ENCODE data around the gene UGT8. TPM values are rescaled to one million over a fixed set of nuclear protein-coding genes. Genes with fewer than 3 reads are reported as not detected.

The UGT8 gene
- total RNA-seq, 1 donor from 2014 or later = 4.3 TPM

DNA sequence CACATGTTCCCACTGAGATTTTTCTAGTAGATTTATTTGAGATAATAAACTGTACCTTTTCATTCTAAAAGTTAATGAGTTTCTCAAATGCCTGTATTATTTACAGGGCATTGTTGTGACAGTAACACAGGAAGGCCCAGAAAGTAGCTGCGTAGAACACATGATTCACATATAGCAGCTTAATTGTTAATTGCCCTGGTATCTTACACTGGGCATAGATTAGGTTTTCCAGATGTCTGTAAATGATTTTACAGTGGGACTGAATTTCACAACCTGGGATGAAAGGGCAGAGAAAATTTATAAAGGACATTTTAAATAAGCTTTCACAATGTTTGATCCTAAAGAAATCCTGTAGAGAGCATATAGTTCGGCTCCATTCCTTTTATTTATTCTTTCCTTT lies 27.6 kb downstream of the UGT8 start:
- Histone ChIP-seq H2AFZ (replicated peaks) (no peak overlapping the region), H3K4me2 (no peak overlapping the region), H3K9me3 (ENCODE audit: low read depth) (no peaks in the 10 kb centered on the region), H3K79me2 (ENCODE audit: low read depth) (no peaks in the 10 kb centered on the region), H3K4me1 (no peaks in the 10 kb centered on the region), H3K4me3 (no peak overlapping the region), H3F3A (ENCODE audit: low read depth) (no peaks in the 10 kb centered on the region), H3K27me3 (no peaks in the 10 kb centered on the region), H3K9ac (no peak overlapping the region), H3K36me3 (no peaks in the 10 kb centered on the region), H4K20me1 (ENCODE audit: low read depth) (no peaks in the 10 kb centered on the region), H3K27ac (no peak overlapping the region)
- Mint-ChIP-seq H3K9me3 (no peaks in the 10 kb centered on the region), H3K4me1 (no peaks in the 10 kb centered on the region), H3K4me3 (no peak overlapping the region), H3K36me3 (peaks cover 2% of the 10 kb centered on the region), H3K27me3 (ENCODE audit: insufficient read depth, low read depth) (no peaks in the 10 kb centered on the region), H3K27ac (no peak overlapping the region)
- TF ChIP-seq, protein P1, sequence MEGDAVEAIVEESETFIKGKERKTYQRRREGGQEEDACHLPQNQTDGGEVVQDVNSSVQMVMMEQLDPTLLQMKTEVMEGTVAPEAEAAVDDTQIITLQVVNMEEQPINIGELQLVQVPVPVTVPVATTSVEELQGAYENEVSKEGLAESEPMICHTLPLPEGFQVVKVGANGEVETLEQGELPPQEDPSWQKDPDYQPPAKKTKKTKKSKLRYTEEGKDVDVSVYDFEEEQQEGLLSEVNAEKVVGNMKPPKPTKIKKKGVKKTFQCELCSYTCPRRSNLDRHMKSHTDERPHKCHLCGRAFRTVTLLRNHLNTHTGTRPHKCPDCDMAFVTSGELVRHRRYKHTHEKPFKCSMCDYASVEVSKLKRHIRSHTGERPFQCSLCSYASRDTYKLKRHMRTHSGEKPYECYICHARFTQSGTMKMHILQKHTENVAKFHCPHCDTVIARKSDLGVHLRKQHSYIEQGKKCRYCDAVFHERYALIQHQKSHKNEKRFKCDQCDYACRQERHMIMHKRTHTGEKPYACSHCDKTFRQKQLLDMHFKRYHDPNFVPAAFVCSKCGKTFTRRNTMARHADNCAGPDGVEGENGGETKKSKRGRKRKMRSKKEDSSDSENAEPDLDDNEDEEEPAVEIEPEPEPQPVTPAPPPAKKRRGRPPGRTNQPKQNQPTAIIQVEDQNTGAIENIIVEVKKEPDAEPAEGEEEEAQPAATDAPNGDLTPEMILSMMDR (IDR thresholded peaks at IDR 0.05) = no peak
- no peak for TF ChIP-seq EZH2phosphoT487 (IDR thresholded peaks at IDR 0.05)
- TF ChIP-seq EZH2 (IDR thresholded peaks at IDR 0.05) = no peak
- no peak for DNase-seq (ENCODE audit: low spot score)

DNA sequence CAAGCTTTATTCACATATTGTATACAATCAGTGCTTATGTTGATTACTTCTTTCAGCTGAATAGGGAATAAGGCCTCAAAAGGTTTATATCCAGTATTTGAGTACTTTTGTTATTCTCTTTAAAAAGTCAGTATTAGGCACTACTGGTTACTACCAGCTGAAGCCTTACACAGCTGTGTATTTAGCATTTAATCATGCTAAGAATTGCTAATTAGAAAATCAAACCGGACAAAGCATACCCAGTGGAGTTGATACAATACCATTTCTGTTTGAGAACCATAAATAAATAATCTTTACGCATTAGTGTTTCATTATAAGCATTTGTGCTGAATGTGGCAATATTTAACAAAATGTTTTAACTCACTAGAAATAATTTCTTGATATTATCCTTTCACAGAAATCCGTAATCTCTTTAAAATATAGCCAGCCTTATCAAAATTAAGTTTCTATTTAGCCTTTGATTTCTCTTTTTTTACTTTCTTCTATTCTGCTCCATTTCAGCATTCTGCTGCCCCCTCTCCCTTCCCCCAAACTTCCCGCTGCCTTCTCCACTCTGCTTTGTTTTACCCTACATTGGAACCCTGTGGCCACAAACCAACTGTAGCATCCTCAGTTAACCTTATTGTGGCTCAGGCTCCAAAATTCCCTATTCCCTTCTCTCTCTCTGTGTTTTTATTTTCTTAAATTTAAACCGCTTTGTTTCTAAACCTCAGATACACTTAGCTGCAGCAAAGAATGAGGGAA lies 37.8 kb downstream of the UGT8 start:
- Histone ChIP-seq H3K27me3 (no peaks in the 10 kb centered on the region), H3K79me2 (ENCODE audit: low read depth) (no peaks in the 10 kb centered on the region)

DNA sequence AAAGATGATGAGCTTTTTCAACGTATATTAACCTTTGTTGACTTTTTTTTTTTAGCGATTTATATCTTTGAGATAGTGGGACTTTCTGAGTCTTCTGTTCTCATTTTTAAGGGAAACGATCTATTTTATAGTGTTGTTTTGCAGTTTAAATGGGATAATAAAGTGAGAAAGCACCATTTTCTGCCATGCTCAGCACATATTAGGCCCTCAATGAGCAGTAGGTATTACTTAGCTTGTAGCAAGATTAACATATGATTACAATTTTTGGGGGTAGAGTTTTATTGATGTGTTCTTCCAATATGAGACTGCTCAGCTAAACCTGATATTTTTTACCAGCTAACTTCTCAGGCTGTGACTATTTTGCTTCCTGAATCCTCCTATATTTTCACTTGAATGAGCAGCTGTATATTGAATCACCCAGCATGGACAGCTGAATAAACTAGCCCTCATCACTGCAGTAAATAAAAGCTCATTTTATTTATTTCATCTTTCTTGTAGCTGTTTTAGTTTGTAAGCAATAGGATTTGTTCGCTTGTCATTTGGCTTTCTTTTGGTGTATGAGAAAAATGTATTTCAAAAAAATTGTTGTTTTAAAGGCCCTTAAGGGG lies 43.7 kb downstream of the UGT8 start:
- Histone ChIP-seq H3K9ac (no peak overlapping the region), H3K79me2 (ENCODE audit: low read depth) (no peaks in the 10 kb centered on the region), H3K27me3 (no peaks in the 10 kb centered on the region), H3K4me2 (no peak overlapping the region), H3K4me3 (no peak overlapping the region), H3K36me3 (no peaks in the 10 kb centered on the region), H3K9me3 (ENCODE audit: low read depth) (no peaks in the 10 kb centered on the region), H3K27ac (no peak overlapping the region), H3F3A (ENCODE audit: low read depth) (no peaks in the 10 kb centered on the region), H2AFZ (replicated peaks) (no peak overlapping the region), H4K20me1 (ENCODE audit: low read depth) (no peaks in the 10 kb centered on the region), H3K4me1 (no peaks in the 10 kb centered on the region)
- no peak for TF ChIP-seq EZH2phosphoT487 (IDR thresholded peaks at IDR 0.05)
- TF ChIP-seq, protein P1 (IDR thresholded peaks at IDR 0.05) = no peak
- TF ChIP-seq EZH2 (IDR thresholded peaks at IDR 0.05) = no peak
- Mint-ChIP-seq H3K27ac (no peak overlapping the region), H3K9me3 (no peaks in the 10 kb centered on the region), H3K4me3 (no peak overlapping the region), H3K36me3 (no peaks in the 10 kb centered on the region), H3K27me3 (ENCODE audit: insufficient read depth, low read depth) (no peaks in the 10 kb centered on the region), H3K4me1 (no peaks in the 10 kb centered on the region)
- no peak for DNase-seq (ENCODE audit: low spot score)

More for the DNA sequence above, 37.8 kb downstream of the UGT8 start:
- Histone ChIP-seq H3K4me2 (no peak overlapping the region), H3K27ac (no peak overlapping the region), H3K4me1 (peaks cover 4% of the 10 kb centered on the region), H3K4me3 (no peak overlapping the region), H3K9ac (no peak overlapping the region), H3K9me3 (ENCODE audit: low read depth) (no peaks in the 10 kb centered on the region), H3K36me3 (no peaks in the 10 kb centered on the region), H3F3A (ENCODE audit: low read depth) (no peaks in the 10 kb centered on the region), H2AFZ (replicated peaks) (no peak overlapping the region), H4K20me1 (ENCODE audit: low read depth) (no peaks in the 10 kb centered on the region)
- Mint-ChIP-seq H3K27ac (no peak overlapping the region), H3K4me3 (no peak overlapping the region), H3K27me3 (ENCODE audit: insufficient read depth, low read depth) (no peaks in the 10 kb centered on the region), H3K9me3 (no peaks in the 10 kb centered on the region), H3K36me3 (no peaks in the 10 kb centered on the region), H3K4me1 (no peaks in the 10 kb centered on the region)
- TF ChIP-seq EZH2 (IDR thresholded peaks at IDR 0.05) = no peak
- TF ChIP-seq, protein P1 (IDR thresholded peaks at IDR 0.05) = no peak
- no peak for TF ChIP-seq EZH2phosphoT487 (IDR thresholded peaks at IDR 0.05)
- DNase-seq (ENCODE audit: low spot score) = no peak

Measured in neural progenitor cell (in vitro differentiated cells).